H9 (cell line): ENCODE measurements around the gene SMG7. TPM values are rescaled to one million over a fixed set of nuclear protein-coding genes. Genes with fewer than 3 reads are reported as not detected.
A peak's percentile ranks its signal among the peaks of the same experiment; 100 is the strongest.

Experiments
- DNase-seq: peaks from one replicate; pipeline ENCODE4 v3.0.0-alpha.2; 2017
- H2AFZ ChIP-seq: one replicate; pipeline ENCODE4 v1.6.1; 2013; ENCODE audit warnings: mild to moderate bottlenecking, low read length, control low read depth, moderate library complexity
- H2AK5ac ChIP-seq: 2 replicates; pipeline ENCODE4 v1.6.1; 2013; ENCODE audit warnings: low read length, control low read depth, mixed read lengths; ENCODE audit not compliant: insufficient read length
- H2BK120ac ChIP-seq: one replicate; pipeline ENCODE4 v1.6.1; 2013; ENCODE audit warnings: low read depth, mild to moderate bottlenecking, low read length, control low read depth, inconsistent platforms; ENCODE audit not compliant: poor library complexity, severe bottlenecking
- H2BK12ac ChIP-seq: 2 replicates; pipeline ENCODE4 v1.6.1; 2013; ENCODE audit warnings: low read length, control low read depth, mixed read lengths, low read depth; ENCODE audit not compliant: insufficient read length
- H2BK15ac ChIP-seq: 2 replicates; pipeline ENCODE4 v1.6.1; 2013; ENCODE audit warnings: low read depth, low read length, control low read depth
- H2BK20ac ChIP-seq: one replicate; pipeline ENCODE4 v1.6.1; 2013; ENCODE audit warnings: low read depth, mild to moderate bottlenecking, low read length, control low read depth, inconsistent platforms; ENCODE audit not compliant: poor library complexity, severe bottlenecking
- H2BK5ac ChIP-seq: 2 replicates; pipeline ENCODE4 v1.6.1; 2013; ENCODE audit warnings: low read length, control low read depth, mixed read lengths; ENCODE audit not compliant: insufficient read length
- H3K14ac ChIP-seq: 2 replicates; pipeline ENCODE4 v1.6.1; 2013; ENCODE audit warnings: low read length, control low read depth; ENCODE audit not compliant: insufficient read depth
- H3K18ac ChIP-seq: 2 replicates; pipeline ENCODE4 v1.6.1; 2013; ENCODE audit warnings: low read depth, mild to moderate bottlenecking, mixed read lengths, low read length, control low read depth; ENCODE audit not compliant: insufficient read length
- H3K23ac ChIP-seq: 2 replicates; pipeline ENCODE4 v1.6.1; 2013; ENCODE audit warnings: low read length, control low read depth, mixed read lengths, low read depth; ENCODE audit not compliant: insufficient read length
- H3K23me2 ChIP-seq: 2 replicates; pipeline ENCODE4 v1.6.1; 2013; ENCODE audit warnings: low read depth, mild to moderate bottlenecking, mixed read lengths, low read length, control low read depth; ENCODE audit not compliant: insufficient read length, poor library complexity, severe bottlenecking
- H3K27ac ChIP-seq: 2 replicates; pipeline ENCODE4 v1.5.1; 2013; ENCODE audit warnings: low read length, control low read depth, mixed read lengths, low read depth; ENCODE audit not compliant: insufficient read length
- H3K27me3 ChIP-seq: 2 replicates; pipeline ENCODE4 v1.6.1; 2013; ENCODE audit warnings: low read length, control low read depth, inconsistent platforms; ENCODE audit not compliant: insufficient read depth
- H3K4ac ChIP-seq: 2 replicates; pipeline ENCODE4 v1.6.1; 2013; ENCODE audit warnings: low read depth, mild to moderate bottlenecking, control low read depth, inconsistent platforms, low read length, moderate library complexity
- H3K4me1 ChIP-seq: 2 replicates; pipeline ENCODE4 v1.6.1; 2013; ENCODE audit warnings: low read length, control low read depth, inconsistent platforms; ENCODE audit not compliant: insufficient read depth
- H3K4me2 ChIP-seq: 2 replicates; pipeline ENCODE4 v1.6.1; 2013; ENCODE audit warnings: low read length, control low read depth, mixed read lengths; ENCODE audit not compliant: insufficient read length, insufficient read depth
- H3K56ac ChIP-seq: 2 replicates; pipeline ENCODE4 v1.6.1; 2013; ENCODE audit warnings: low read depth, mild to moderate bottlenecking, mixed read lengths, low read length, control low read depth; ENCODE audit not compliant: insufficient read length
- H3K79me1 ChIP-seq: 2 replicates; pipeline ENCODE4 v1.6.1; 2013; ENCODE audit warnings: low read depth, mild to moderate bottlenecking, moderate library complexity, low read length, control low read depth, inconsistent platforms; ENCODE audit not compliant: insufficient read depth, poor library complexity, severe bottlenecking
- H3K79me2 ChIP-seq: 2 replicates; pipeline ENCODE4 v1.6.1; 2013; ENCODE audit warnings: low read length, control low read depth, inconsistent platforms; ENCODE audit not compliant: insufficient read depth
- H3K9ac ChIP-seq: 2 replicates; pipeline ENCODE4 v1.6.1; 2013; ENCODE audit warnings: low read length, control low read depth, mixed read lengths; ENCODE audit not compliant: insufficient read length; ENCODE audit errors: extremely low read depth
- H3K9me3 ChIP-seq: one replicate; pipeline ENCODE4 v1.6.1; 2013; ENCODE audit warnings: low read depth, low read length, inconsistent platforms; ENCODE audit not compliant: control insufficient read depth
- H3T11ph ChIP-seq: one replicate; pipeline ENCODE4 v1.6.1; 2013; ENCODE audit warnings: mild to moderate bottlenecking, low read length, control low read depth, inconsistent platforms
- H4K20me1 ChIP-seq: one replicate; pipeline ENCODE4 v1.6.1; 2013; ENCODE audit not compliant: control insufficient read depth, insufficient read length, insufficient read depth
- H4K5ac ChIP-seq: 2 replicates; pipeline ENCODE4 v1.6.1; 2013; ENCODE audit warnings: low read depth, mild to moderate bottlenecking, mixed read lengths, low read length, control low read depth; ENCODE audit not compliant: insufficient read length
- H4K8ac ChIP-seq: replicated peaks from 2 replicates; pipeline ENCODE4 v1.6.1; 2013; ENCODE audit warnings: low read length, control low read depth, mixed read lengths, low read depth; ENCODE audit not compliant: insufficient read length
- H4K91ac ChIP-seq: 2 replicates; pipeline ENCODE4 v1.6.1; 2013; ENCODE audit warnings: low read depth, mild to moderate bottlenecking, moderate library complexity, mixed read lengths, low read length, control low read depth; ENCODE audit not compliant: insufficient read length
- H3K27ac Mint-ChIP-seq, 3 experiments: 2 replicates in 2 of 3; 3 replicates in 1 of 3; pipeline ENCODE4 v1.8.0; 2020 to 2021; ENCODE audit warnings: mixed read lengths in 3 of 3, mild to moderate bottlenecking in 1 of 3, moderate library complexity in 1 of 3
- H3K27me3 Mint-ChIP-seq: 2 replicates; pipeline ENCODE4 v1.8.0; 2021; ENCODE audit warnings: low read depth, mild to moderate bottlenecking, moderate library complexity, mixed read lengths
- H3K36me3 Mint-ChIP-seq, 3 experiments: 2 replicates in 2 of 3; 3 replicates in 1 of 3; pipeline ENCODE4 v1.8.0; 2020 to 2021; ENCODE audit warnings: low read depth in 3 of 3, mixed read lengths in 3 of 3; ENCODE audit not compliant: insufficient read depth in 1 of 3
- H3K4me1 Mint-ChIP-seq, 2 experiments: 2 replicates each; pipeline ENCODE4 v1.8.0; 2020; ENCODE audit warnings: mixed read lengths in 2 of 2
- H3K4me3 Mint-ChIP-seq, 2 experiments: 2 replicates in 1 of 2; 3 replicates in 1 of 2; pipeline ENCODE4 v1.8.0; 2020 to 2021; ENCODE audit warnings: mild to moderate bottlenecking in 2 of 2, mixed read lengths in 2 of 2, moderate library complexity in 1 of 2
- H3K9me3 Mint-ChIP-seq, 2 experiments: 2 replicates in 1 of 2; 3 replicates in 1 of 2; pipeline ENCODE4 v1.8.0; 2020; ENCODE audit warnings: mild to moderate bottlenecking in 2 of 2, mixed read lengths in 2 of 2, moderate library complexity in 1 of 2
- CTCF ChIP-seq: fragments of 200-600 bp; sonication (generic); conservative IDR thresholded peaks from 3 replicates; pipeline ENCODE4 v1.8.0; 2021; ENCODE audit warnings: antibody characterized with exemption, mild to moderate bottlenecking
- whole genome bisulfite sequencing: extraction: QIAGEN DNeasy Blood & Tissue Kit; methylation state at CpG from one replicate; pipeline ENCODE4 v1.1.7; 2013; ENCODE audit warnings: missing lambda C conversion rate, low lambda C conversion rate, mixed read lengths; ENCODE audit not compliant: insufficient read length; ENCODE audit errors: extremely low coverage; 5-methylcytosine and 5-hydroxymethylcytosine counted together
- total RNA-seq: library from RNA; stranded (reverse); gene quantifications from 2 replicates; pipeline ENCODE4 v1.2.1, GENCODE V29; 2021

SMG7 gene
- total RNA-seq, 1 experiment from 2014 or later = 77.0 TPM

- no peak overlapping the region for H3K9ac ChIP-seq
- no peaks in the 10 kb centered on the region for H3K9me3 ChIP-seq
- no peak overlapping the region for H3T11ph ChIP-seq
- no peak overlapping the region for H2BK12ac ChIP-seq
- Mint-ChIP-seq H3K4me3 (peak overlapping the region; percentile 94 to 96), H3K36me3 (peaks cover 1 to 7% (median 4%) of the 10 kb centered on the region in 3 experiments; a peak in 3 of 7 replicates), H3K9me3 (peaks cover 0 to 2% of the 10 kb centered on the region in 2 experiments; a peak in 1 of 5 replicates), H3K27me3 (no peaks in the 10 kb centered on the region), H3K27ac (peak overlapping the region; percentile 96 to 100 (median 98)), H3K4me1 (peaks cover 24 to 33% of the 10 kb centered on the region in 2 experiments)
- peak; percentile 49; the same call in 2 of the 3 replicates for TF ChIP-seq CTCF
- WGBS = no CpG with 5 or more reads among the region's 26 CpGs
- no peak overlapping the region for H3K27ac ChIP-seq
- peak; percentile 79 for DNase-seq
- H2AK5ac ChIP-seq = no peak overlapping the region
- H3K18ac ChIP-seq = no peak overlapping the region
- H3K79me2 ChIP-seq = peaks cover 26% of the 10 kb centered on the region; the same call in 1 of the 2 replicates
- no peak overlapping the region for H3K56ac ChIP-seq
- peak overlapping the region; percentile 57 for H3K4me2 ChIP-seq
- no peak overlapping the region for H3K23ac ChIP-seq
- no peak overlapping the region for H3K4ac ChIP-seq
- peaks cover 16% of the 10 kb centered on the region for H3K23me2 ChIP-seq
- H2BK15ac ChIP-seq = no peak overlapping the region
- no peaks in the 10 kb centered on the region for H3K4me1 ChIP-seq
- H3K27me3 ChIP-seq = no peaks in the 10 kb centered on the region
- no peak overlapping the region for H4K91ac ChIP-seq
- no peak overlapping the region for H2AFZ ChIP-seq
- peaks cover 3% of the 10 kb centered on the region for H4K20me1 ChIP-seq
- no peak overlapping the region for H3K14ac ChIP-seq
- no peak overlapping the region for H4K8ac ChIP-seq
- H2BK5ac ChIP-seq = no peak overlapping the region
- no peak overlapping the region for H2BK20ac ChIP-seq
- H3K79me1 ChIP-seq = peaks cover 2% of the 10 kb centered on the region
- no peak overlapping the region for H4K5ac ChIP-seq
- no peak overlapping the region for H2BK120ac ChIP-seq
Observed at GRCh38 chr1:183470147-183470960, 1.9 kb upstream of the SMG7 start.
